HCT116 (cell line): Measurements from ENCODE around the gene ARHGEF19. TPM values are rescaled to one million over a fixed set of nuclear protein-coding genes. Genes with fewer than 3 reads are reported as not detected.

ENCODE experiments used
- ATAC-seq: fragments of 200-7000 bp; cut with Tn5 transposase; 2 replicates; pipeline ENCODE4 v1.9.1; 2020; ENCODE audit warnings: mild to moderate bottlenecking, moderate library complexity
- BruUV-seq: library from RNA; stranded (reverse); fragments of 400-500 nt; replicated peaks from 2 replicates; lab custom pipeline; 2021; lab: Mats Ljungman, UMichigan
- CTCF ChIA-PET: fragments of 300-600 bp; sonication (Branson Sonifier 250); formaldehyde crosslinking; loops from one replicate; lab custom pipeline; 2021; ENCODE audit warnings: antibody characterized with exemption; lab: Charles Lee
- POLR2A ChIA-PET: fragments of 300-600, 350-600 bp; sonication (Branson Sonifier 250); formaldehyde crosslinking; loops from one replicate; lab custom pipeline; 2021; ENCODE audit warnings: antibody characterized with exemption; lab: Charles Lee
- RAD21 ChIA-PET, 2 experiments: fragments of 300-600 bp; sonication (Branson Sonifier 250); formaldehyde crosslinking; loops; one replicate each; lab custom pipeline; 2023; ENCODE audit warnings: low total read pairs in 2 of 2; ENCODE audit not compliant: uncharacterized antibody in 2 of 2, unreplicated experiment in 2 of 2, low non-redundant PET in 1 of 2; lab: Charles Lee
- DNase-seq: peaks from one replicate; pipeline ENCODE4 v3.0.0-alpha.2; 2010; ENCODE audit warnings: low read depth, low spot score
- H2AFZ ChIP-seq: fragments of 200-600 bp; shearing (Covaris generic), sonication (generic); 2 replicates; pipeline ENCODE4 v1.6.1; 2017; ENCODE audit warnings: low read depth, mixed run types, mixed read lengths, antibody characterized with exemption, low read length; ENCODE audit not compliant: poor library complexity, severe bottlenecking
- H3K27ac ChIP-seq: 2 replicates; pipeline ENCODE4 v1.5.1; 2012; ENCODE audit warnings: low read depth, low read length
- H3K27me3 ChIP-seq: fragments of 200-600 bp; sonication (generic); 2 replicates; pipeline ENCODE4 v1.6.1; 2016; ENCODE audit warnings: mixed run types, low read length, mixed read lengths; ENCODE audit not compliant: insufficient read depth
- H3K36me3 ChIP-seq, 2 experiments: fragments of 200-500 bp in 1 of 2; fragments of 200-600 bp in 1 of 2; sonication (Bioruptor generic) in 1 of 2; sonication (generic) in 1 of 2; 2 replicates each; pipeline versions ENCODE4 v1.5.1 to v1.6.1; 2014 to 2016; ENCODE audit warnings: low read length in 2 of 2, inconsistent platforms in 1 of 2, mixed read lengths in 1 of 2, mixed run types in 1 of 2; ENCODE audit not compliant: insufficient read depth in 2 of 2, control insufficient read depth in 1 of 2
- H3K4me1 ChIP-seq, 2 experiments: fragments of 200-600 bp in 1 of 2; sonication (generic) in 1 of 2; 2 replicates each; pipeline versions ENCODE4 v1.5.1 to v1.6.1; 2012 to 2017; ENCODE audit warnings: low read length in 2 of 2, inconsistent platforms in 1 of 2, mild to moderate bottlenecking in 1 of 2, mixed read lengths in 1 of 2, mixed run types in 1 of 2, moderate library complexity in 1 of 2; ENCODE audit not compliant: insufficient read depth in 2 of 2, control insufficient read depth in 1 of 2
- H3K4me2 ChIP-seq: fragments of 200-600 bp; sonication (generic); 2 replicates; pipeline ENCODE4 v1.6.1; 2017; ENCODE audit warnings: mixed run types, low read length, mixed read lengths
- H3K4me3 ChIP-seq, 2 experiments: fragments of 200-600 bp in 1 of 2; sonication (generic) in 1 of 2; replicated peaks in 1 of 2; 2 replicates each; pipeline ENCODE4 v1.5.1; 2011 to 2016; ENCODE audit warnings: low read length in 2 of 2, control low read depth in 1 of 2, low read depth in 1 of 2, mild to moderate bottlenecking in 1 of 2, mixed read lengths in 1 of 2, mixed run types in 1 of 2
- H3K79me2 ChIP-seq: fragments of 200-600 bp; sonication (generic); 2 replicates; pipeline ENCODE4 v1.6.1; 2017; ENCODE audit warnings: mild to moderate bottlenecking, mixed run types, low read length, moderate library complexity, mixed read lengths; ENCODE audit not compliant: insufficient read depth
- H3K9ac ChIP-seq: fragments of 200-600 bp; sonication (generic); 2 replicates; pipeline ENCODE4 v1.6.1; 2016; ENCODE audit warnings: low read length, mixed read lengths
- H3K9me2 ChIP-seq: fragments of 200-600 bp; sonication (generic), shearing (Covaris generic); 2 replicates; pipeline ENCODE4 v1.6.1; 2017; ENCODE audit warnings: mixed run types, mild to moderate bottlenecking, moderate library complexity; ENCODE audit not compliant: insufficient read depth
- H3K9me3 ChIP-seq, 2 experiments: fragments of 200-500 bp in 1 of 2; fragments of 200-600 bp in 1 of 2; sonication (Bioruptor generic) in 1 of 2; sonication (generic) in 1 of 2; 2 replicates each; pipeline ENCODE4 v1.6.1; 2014 to 2017; ENCODE audit warnings: low read length in 2 of 2, mixed read lengths in 2 of 2, inconsistent platforms in 1 of 2, low read depth in 1 of 2, mild to moderate bottlenecking in 1 of 2, mixed run types in 1 of 2, moderate library complexity in 1 of 2; ENCODE audit not compliant: control insufficient read depth in 1 of 2, insufficient read depth in 1 of 2
- H4K20me1 ChIP-seq: fragments of 200-600 bp; sonication (generic), shearing (Covaris generic); 2 replicates; pipeline ENCODE4 v1.6.1; 2017; ENCODE audit warnings: mixed run types, mild to moderate bottlenecking, moderate library complexity; ENCODE audit not compliant: insufficient read depth
- EZH2 ChIP-seq: fragments of 200-600 bp; sonication (generic); IDR thresholded peaks from 2 replicates; pipeline ENCODE4 v1.6.1; 2017; ENCODE audit warnings: antibody characterized with exemption, mixed run types
- JUND ChIP-seq: IDR thresholded peaks from 2 replicates; pipeline ENCODE4 v1.6.1; 2012
- POLR2AphosphoS5 ChIP-seq: IDR thresholded peaks from 2 replicates; pipeline ENCODE4 v1.6.1; 2011; ENCODE audit warnings: mild to moderate bottlenecking, low read depth, low read length, moderate library complexity
- RAD21 ChIP-seq: IDR thresholded peaks from 2 replicates; pipeline ENCODE4 v1.6.1; 2012; ENCODE audit warnings: low read depth, mild to moderate bottlenecking
- REST ChIP-seq: IDR thresholded peaks from 2 replicates; pipeline ENCODE4 v1.6.1; 2012; ENCODE audit warnings: low read depth
- TCF7L2 ChIP-seq: IDR thresholded peaks from 2 replicates; pipeline ENCODE4 v1.7.0; 2011; ENCODE audit warnings: borderline replicate concordance, inconsistent platforms; ENCODE audit not compliant: insufficient read depth, insufficient read length; ENCODE audit errors: extremely low read depth
- YY1 ChIP-seq: IDR thresholded peaks from 2 replicates; pipeline ENCODE4 v1.6.1; 2011; ENCODE audit warnings: low read length, low read depth, moderate library complexity, mild to moderate bottlenecking; ENCODE audit not compliant: insufficient replicate concordance; ENCODE audit errors: extremely low read depth
- ZBTB33 ChIP-seq: IDR thresholded peaks from 2 replicates; pipeline ENCODE4 v1.6.1; 2011; ENCODE audit warnings: mild to moderate bottlenecking, low read length, moderate library complexity; ENCODE audit not compliant: insufficient replicate concordance; ENCODE audit errors: extremely low read depth
- ZFX ChIP-seq: fragments of 450-650 bp; IDR thresholded peaks from 2 replicates; pipeline ENCODE4 v1.6.1; 2017
- ZNF274 ChIP-seq: fragments of 200-500 bp; sonication (Bioruptor generic); IDR thresholded peaks from 2 replicates; pipeline ENCODE4 v1.6.1; 2014; ENCODE audit warnings: mild to moderate bottlenecking, low read depth, low read length, inconsistent platforms
- intact Hi-C: fragments of 100-400 bp; cut with micrococcal nuclease; formaldehyde crosslinking; loops from 2 replicates; pipeline ENCODE4 v1.10.0; 2022
- total RNA-seq: library from RNA; stranded (reverse); gene quantifications from one replicate; pipeline ENCODE4 v1.2.1, GENCODE V29; 2021; ENCODE audit not compliant: unreplicated experiment

Gene ARHGEF19
- total RNA-seq, 1 experiment from 2014 or later, result 59.7 TPM

GRCh38 chr1:16174261-16174868 is 38.1 kb downstream of the ARHGEF19 start:
- intact Hi-C loops, result no loop called here
- Histone ChIP-seq H3K9me3 (no peaks in the 10 kb centered on the region), H3K4me1 (peaks cover 79 to 100% of the 10 kb centered on the region in 2 experiments), H4K20me1 (no peaks in the 10 kb centered on the region), H3K9ac (peak overlapping the region; percentile 71), H2AFZ (no peak overlapping the region), H3K4me3 (peak overlapping the region in 1 of 2 experiments; percentile 41; a peak in 1 of 4 replicates), H3K27ac (peak overlapping the region; percentile 95), H3K27me3 (no peaks in the 10 kb centered on the region), H3K79me2 (no peaks in the 10 kb centered on the region), H3K4me2 (peak overlapping the region; percentile 71), H3K36me3 (no peaks in the 10 kb centered on the region)
- ATAC-seq (0 out of 2 replicates have a peak, but pooled peaks have one; percentile 6), DNase-seq (no peak)
- CTCF ChIA-PET, result no interaction called here
- no TSS peak for BruUV-seq
- POLR2A ChIA-PET, result interaction anchor here (1.4 to 3.9 kb wide), 3 partner anchors 11 to 33 kb away, joined by 3 to 30 read pairs (median 9); no protein-coding TSS in a partner anchor
- no peak for TF ChIP-seq TCF7L2
- TF ChIP-seq POLR2AphosphoS5, result no peak
- no peak for TF ChIP-seq JUND
- TF ChIP-seq ZNF274, result no peak
- no peak for TF ChIP-seq ZBTB33
- TF ChIP-seq YY1, result no peak
- no peak for TF ChIP-seq ZFX
- TF ChIP-seq EZH2, result no peak
- no peak for TF ChIP-seq REST
- no peak for TF ChIP-seq RAD21
- TF ChIP-seq, all 23 proteins: peak for 0
- RAD21 ChIA-PET, result no interaction called here
- no peaks in the 10 kb centered on the region for H3K9me2 ChIP-seq
